ENCODE measurements around the gene DBH.

- TF ChIP-seq CTCF (IDR thresholded peaks at IDR 0.05) (no peak), POLR2A (IDR thresholded peaks at IDR 0.05) (no peak)
Observed at GRCh38 chr9:133605856-133606707, 30.1 kb upstream of the DBH start.
